Epidermal melanocyte (primary cell): ENCODE results near the gene RIT1.
A peak's percentile ranks its signal among the peaks of the same experiment; 100 is the strongest.

Experiments used
- DNase-seq: peaks from one replicate; pipeline ENCODE4 v3.0.0; 2011; ENCODE audit warnings: low spot score; ENCODE audit not compliant: insufficient read length

The RIT1 gene

GRCh38 chr1:155911156-155912055 is at the start of gene RIT1:
Gene RIT1 (minus strand): TSS chr1:155911349. CDS start chr1:155910761, 588 bp downstream.
- peak; percentile 77 for DNase-seq

GRCh38 chr1:155960081-155960745 is 49.1 kb upstream of the RIT1 start:
- DNase-seq: no peak

GRCh38 chr1:155957411-155957915 is 46.3 kb upstream of the RIT1 start:
- no peak for DNase-seq

- DNase-seq: no peak
Measured at GRCh38 chr1:155954645-155955044, 43.5 kb upstream of the RIT1 start.

GRCh38 chr1:155952505-155952890 is 41.3 kb upstream of the RIT1 start:
- no peak for DNase-seq

GRCh38 chr1:155951753-155952504 is 40.8 kb upstream of the RIT1 start:
- no peak for DNase-seq

- DNase-seq: no peak
Measured at GRCh38 chr1:155950829-155951228, 39.7 kb upstream of the RIT1 start.

GRCh38 chr1:155947741-155948140 is 36.6 kb upstream of the RIT1 start:
- no peak for DNase-seq

- no peak for DNase-seq
Measured at GRCh38 chr1:155947292-155947691, 36.1 kb upstream of the RIT1 start.

GRCh38 chr1:155946633-155947219 is 35.6 kb upstream of the RIT1 start:
- DNase-seq: no peak

GRCh38 chr1:155944444-155944799 is 33.3 kb upstream of the RIT1 start:
- DNase-seq: no peak

GRCh38 chr1:155942578-155943141 is 31.5 kb upstream of the RIT1 start:
- no peak for DNase-seq

- no peak for DNase-seq
Measured at GRCh38 chr1:155941845-155942531, 30.8 kb upstream of the RIT1 start.

- no peak for DNase-seq
Measured at GRCh38 chr1:155940993-155941844, 30.1 kb upstream of the RIT1 start, which contains the start of gene RXFP4. Gene RXFP4 (plus strand): TSS chr1:155941638. CDS start chr1:155941710, 72 bp downstream.

GRCh38 chr1:155940482-155940992 is 29.4 kb upstream of the RIT1 start:
- DNase-seq: no peak

GRCh38 chr1:155938220-155938627 is 27.1 kb upstream of the RIT1 start:
- peak; percentile 42 for DNase-seq

GRCh38 chr1:155934936-155935590 is 23.9 kb upstream of the RIT1 start:
- no peak for DNase-seq

- DNase-seq: peak; percentile 93
Measured at GRCh38 chr1:155934097-155934935, 23.2 kb upstream of the RIT1 start, which contains the start of gene KHDC4. Gene KHDC4 (minus strand): TSS chr1:155934413. CDS start chr1:155934373, 40 bp downstream.
